HepG2 (cell line): ENCODE results near the gene SEMA4A. TPM values are rescaled to one million over a fixed set of nuclear protein-coding genes. Genes with fewer than 3 reads are reported as not detected.

Experiments
- ATAC-seq: fragments of 200-7000 bp; cut with Tn5 transposase; 3 replicates; pipeline ENCODE4 v1.9.1; 2020; ENCODE audit warnings: mild to moderate bottlenecking, moderate library complexity
- BruUV-seq: library from RNA; stranded (reverse); fragments of 400-500 nt; replicated peaks from 2 replicates; lab custom pipeline; 2021; lab: Mats Ljungman, UMichigan
- CTCF ChIA-PET: fragments of 300-600 bp; formaldehyde crosslinking; extraction: SDS; loops from one replicate; lab custom pipeline; 2021; ENCODE audit warnings: low total read pairs, inconsistent platforms, low intra/inter-chr PET ratio; lab: Yijun Ruan, JAX
- POLR2A ChIA-PET: fragments of 350-600 bp; sonication (Branson Sonifier 250); formaldehyde crosslinking; loops from one replicate; lab custom pipeline; 2020; ENCODE audit warnings: antibody characterized with exemption, inconsistent platforms; lab: Yijun Ruan, JAX
- DNase-seq: peaks from one replicate; pipeline ENCODE4 v3.0.0-alpha.2; 2015; ENCODE audit warnings: low spot score
- FAIRE-seq: peaks from 3 replicates; lab custom pipeline; 2011; peaks lifted over from hg19 to GRCh38; lab: Jason Lieb, UNC
- H2AFZ ChIP-seq: one replicate; pipeline ENCODE4 v1.6.1; 2011; ENCODE audit warnings: low read length, inconsistent platforms
- H3K27ac ChIP-seq: fragments of 300-600 bp; 3 replicates; pipeline ENCODE4 v1.8.0; 2011; ENCODE audit warnings: mixed run types, mild to moderate bottlenecking, mixed read lengths, low read length, inconsistent platforms; ENCODE audit not compliant: insufficient read depth; ENCODE audit errors: extremely low read length
- H3K27me3 ChIP-seq, 2 experiments: fragments of 200-600 bp in 1 of 2; 2 replicates in 1 of 2; 3 replicates in 1 of 2; pipeline versions ENCODE4 v1.6.0 to v1.8.0; 2011; ENCODE audit warnings: low read length in 2 of 2, mild to moderate bottlenecking in 2 of 2, moderate library complexity in 2 of 2, inconsistent platforms in 1 of 2; ENCODE audit not compliant: insufficient read depth in 2 of 2, control insufficient read depth in 1 of 2
- H3K36me3 ChIP-seq, 2 experiments: fragments of 200-600 bp in 1 of 2; replicated peaks in 1 of 2; 2 replicates in 1 of 2; 3 replicates in 1 of 2; pipeline versions ENCODE4 v1.5.1 to v1.8.0; 2011; ENCODE audit warnings: low read length in 2 of 2, inconsistent platforms in 1 of 2; ENCODE audit not compliant: insufficient read depth in 2 of 2, control insufficient read depth in 1 of 2
- H3K4me1 ChIP-seq: 2 replicates; pipeline ENCODE4 v1.5.1; 2012; ENCODE audit warnings: low read length, inconsistent platforms; ENCODE audit not compliant: insufficient read depth
- H3K4me2 ChIP-seq: 2 replicates; pipeline ENCODE4 v1.6.0; 2011; ENCODE audit warnings: low read depth, low read length, inconsistent platforms
- H3K4me3 ChIP-seq, 3 experiments: fragments of 200-600 bp in 1 of 3; sonication (generic), shearing (Covaris generic) in 1 of 3; replicated peaks in 1 of 3; 2 replicates each; pipeline ENCODE4 v1.5.1; 2011 to 2016; ENCODE audit warnings: low read length in 3 of 3, inconsistent platforms in 2 of 3, low read depth in 2 of 3, mild to moderate bottlenecking in 2 of 3, control low read depth in 1 of 3, mixed read lengths in 1 of 3; ENCODE audit not compliant: insufficient read depth in 1 of 3
- H3K79me2 ChIP-seq: one replicate; pipeline ENCODE4 v1.6.1; 2011; ENCODE audit warnings: low read length, inconsistent platforms; ENCODE audit not compliant: insufficient read depth
- H3K9ac ChIP-seq: 2 replicates; pipeline ENCODE4 v1.6.0; 2011; ENCODE audit warnings: mild to moderate bottlenecking, low read depth, low read length, inconsistent platforms; ENCODE audit not compliant: insufficient read depth
- H3K9me3 ChIP-seq: 2 replicates; pipeline ENCODE4 v1.5.1; 2012; ENCODE audit warnings: mild to moderate bottlenecking, low read length
- H4K20me1 ChIP-seq: 2 replicates; pipeline ENCODE4 v1.6.0; 2011; ENCODE audit warnings: inconsistent platforms, mild to moderate bottlenecking, low read length, moderate library complexity; ENCODE audit not compliant: insufficient read depth
- BHLHE40 ChIP-seq: IDR thresholded peaks from 2 replicates; pipeline ENCODE4 v1.6.1; 2011; ENCODE audit warnings: low read length, improper control_type of control experiment
- CBX2 ChIP-seq, 2 experiments: fragments of 200-600 bp in 1 of 2; sonication (generic); formaldehyde crosslinking in 1 of 2; IDR thresholded peaks; 2 replicates each; pipeline versions ENCODE4 v1.7.0 to v1.8.1; 2018 to 2022; ENCODE audit warnings: low read depth in 2 of 2, low read length in 1 of 2, mild to moderate bottlenecking in 1 of 2, missing genetic modification reagents in 1 of 2
- HNRNPH1 ChIP-seq: fragments of 200-400 bp; formaldehyde crosslinking; optimal IDR thresholded peaks from 2 replicates; pipeline ENCODE3; 2017; ENCODE audit warnings: mild to moderate bottlenecking, low read depth, low read length
- PHB2 ChIP-seq: fragments of 450-650 bp; IDR thresholded peaks from 2 replicates; pipeline ENCODE4 v1.6.1; 2018; ENCODE audit not compliant: partially characterized antibody
- PRPF4 ChIP-seq: fragments of 200-400 bp; formaldehyde crosslinking; IDR thresholded peaks from 2 replicates; pipeline ENCODE4 v1.6.1; 2016; ENCODE audit warnings: low read length, low read depth; ENCODE audit not compliant: poor library complexity, severe bottlenecking
- ZNF589 ChIP-seq: sonication (generic); formaldehyde crosslinking; conservative IDR thresholded peaks from 2 replicates; pipeline ENCODE4 v1.8.0; 2022; ENCODE audit warnings: mild to moderate bottlenecking, moderate library complexity, missing genetic modification reagents
- ZNF749 ChIP-seq: sonication (generic); formaldehyde crosslinking; IDR thresholded peaks from 2 replicates; pipeline ENCODE4 v1.8.0; 2022; ENCODE audit warnings: mild to moderate bottlenecking, missing genetic modification reagents, moderate library complexity, borderline replicate concordance
- ZUFSP ChIP-seq: sonication (generic); formaldehyde crosslinking; IDR thresholded peaks from 2 replicates; pipeline ENCODE4 v1.9.0; 2021; ENCODE audit warnings: missing genetic modification reagents, mild to moderate bottlenecking, borderline replicate concordance
- WGBS: methylation state at CpG from one replicate; pipeline ENCODE4 v1.1.6; 2017; ENCODE audit warnings: low lambda C conversion rate; 5-methylcytosine and 5-hydroxymethylcytosine counted together
- in situ Hi-C: cut with HindIII; loops from 2 replicates; pipeline ENCODE4 v1.10.0; 2017; ENCODE audit warnings: low pct_unique_long_range_greater_than_20kb; ENCODE audit not compliant: extremely low pct_ligation_motif_present
- intact Hi-C: fragments of 100-400 bp; cut with micrococcal nuclease; formaldehyde crosslinking; loops from one replicate; pipeline ENCODE4 v1.10.0; 2022; ENCODE audit not compliant: unreplicated experiment
- polyA plus RNA-seq, 8 experiments: library from polyadenylated mRNA; depleted of rRNA in 3 of 8; stranded (reverse) in 7 of 8; unstranded in 1 of 8; fragments of >200 nt; fragmentation: Illumina TruSeq in 4 of 8; extraction: Trizol in 4 of 8; gene quantifications; 2 replicates each; pipeline versions ENCODE4 v1.2.1 to v1.2.3, GENCODE V29; 2011 to 2016; ENCODE audit warnings: low read depth in 4 of 8, missing spikeins in 1 of 8, mixed read lengths in 1 of 8; ENCODE audit not compliant: insufficient read depth in 1 of 8
- total RNA-seq, 5 experiments: library from RNA; depleted of rRNA; stranded (reverse); fragments of >200 nt; fragmentation: Illumina TruSeq; extraction: Trizol; gene quantifications; 2 replicates each; pipeline ENCODE4 v1.2.3, GENCODE V29; 2016; ENCODE audit warnings: low read depth in 1 of 5
- TF ChIP-seq, protein P1 (sequence below): sonication (generic); formaldehyde crosslinking; conservative IDR thresholded peaks from 2 replicates; pipeline ENCODE4 v1.8.0; 2022; ENCODE audit warnings: mild to moderate bottlenecking, moderate library complexity, missing genetic modification reagents

The SEMA4A gene
- total and polyA plus RNA-seq, 2 of the 13 experiments (the other 11 are each of a cell fraction or from before 2014, with no cell fraction given) = 0.09 to 0.20 TPM

GRCh38 chr1:156226116-156226538 is 72.7 kb downstream of the SEMA4A start:
- intact Hi-C loops = no loop called here
- Histone ChIP-seq H3K9ac (no peak overlapping the region), H3K4me1 (peaks cover 17% of the 10 kb centered on the region), H3K4me3 (no peak overlapping the region), H3K27ac (no peak overlapping the region), H4K20me1 (no peaks in the 10 kb centered on the region), H3K79me2 (no peaks in the 10 kb centered on the region), H3K36me3 (peaks cover 18 to 53% of the 10 kb centered on the region in 2 experiments), H2AFZ (no peak overlapping the region), H3K4me2 (no peak overlapping the region)
- DNase-seq (no peak), FAIRE-seq (no peak)
- POLR2A ChIA-PET = interaction anchor here (2.0 to 4.1 kb wide), 3 partner anchors 53 to 84 kb away, joined by 5 to 38 read pairs (median 17); no protein-coding TSS in a partner anchor
- in situ Hi-C loops = loop anchor here (5.0 kb wide), 1 partner anchor 84 kb away; no protein-coding TSS in a partner anchor
- TF ChIP-seq HNRNPH1 = no peak
- TF ChIP-seq BHLHE40 = no peak
- no peak for TF ChIP-seq ZNF749 (CRISPR knock-in tag)
- no peak for TF ChIP-seq PRPF4
- TF ChIP-seq, protein P1, sequence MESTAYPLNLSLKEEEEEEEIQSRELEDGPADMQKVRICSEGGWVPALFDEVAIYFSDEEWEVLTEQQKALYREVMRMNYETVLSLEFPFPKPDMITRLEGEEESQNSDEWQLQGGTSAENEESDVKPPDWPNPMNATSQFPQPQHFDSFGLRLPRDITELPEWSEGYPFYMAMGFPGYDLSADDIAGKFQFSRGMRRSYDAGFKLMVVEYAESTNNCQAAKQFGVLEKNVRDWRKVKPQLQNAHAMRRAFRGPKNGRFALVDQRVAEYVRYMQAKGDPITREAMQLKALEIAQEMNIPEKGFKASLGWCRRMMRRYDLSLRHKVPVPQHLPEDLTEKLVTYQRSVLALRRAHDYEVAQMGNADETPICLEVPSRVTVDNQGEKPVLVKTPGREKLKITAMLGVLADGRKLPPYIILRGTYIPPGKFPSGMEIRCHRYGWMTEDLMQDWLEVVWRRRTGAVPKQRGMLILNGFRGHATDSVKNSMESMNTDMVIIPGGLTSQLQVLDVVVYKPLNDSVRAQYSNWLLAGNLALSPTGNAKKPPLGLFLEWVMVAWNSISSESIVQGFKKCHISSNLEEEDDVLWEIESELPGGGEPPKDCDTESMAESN (CRISPR knock-in tag) = no peak
- TF ChIP-seq ZNF589 (CRISPR knock-in tag) = no peak
- TF ChIP-seq ZUFSP (CRISPR knock-in tag) = no peak
- no peak for TF ChIP-seq PHB2
- TF ChIP-seq CBX2 (IDR thresholded peaks at IDR 0.05; ENCODE audit: low read depth, low read length) = no peak
- TF ChIP-seq CBX2 (CRISPR knock-in tag; IDR thresholded peaks at IDR 0.05; ENCODE audit: low read depth) = no peak
- TF ChIP-seq, all 625 proteins: peak for 0
- BruUV-seq = no TSS peak
- 100% methylated on average over 2 of the region's 2 CpGs for WGBS
- CTCF ChIA-PET = interaction anchor here (1.2 to 2.0 kb wide), 3 partner anchors 80 to 130 kb away, joined by 4 to 44 read pairs (median 37); no protein-coding TSS in a partner anchor
- H3K27me3 ChIP-seq = no peaks in the 10 kb centered on the region
- no peak for ATAC-seq
- H3K9me3 ChIP-seq = no peaks in the 10 kb centered on the region
